ENCODE measurements around the gene CKS2. TPM values are rescaled to one million over a fixed set of nuclear protein-coding genes. Genes with fewer than 3 reads are reported as not detected.

The CKS2 gene
- total RNA-seq, 2 donors from 2014 or later = 2.9 to 4.3 TPM

DNA sequence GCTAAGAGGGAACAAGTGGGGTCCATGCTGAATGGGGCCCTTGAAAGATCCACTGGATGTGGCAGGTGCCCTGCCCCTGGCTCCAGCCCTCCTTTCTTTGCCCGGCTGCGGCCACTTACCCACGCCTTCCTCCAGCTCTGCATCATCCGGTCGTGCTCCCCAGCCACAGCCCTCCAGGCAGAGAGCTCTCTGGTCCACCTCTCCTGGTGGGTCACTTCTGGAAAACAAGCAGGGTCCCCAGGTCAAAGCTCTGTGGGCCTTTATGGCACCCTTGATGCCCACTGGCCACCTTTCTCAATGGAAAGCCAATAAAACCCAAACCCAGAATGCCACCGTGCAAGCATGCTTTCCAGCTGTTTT lies 52.3 kb downstream of the CKS2 start:
- Histone ChIP-seq H3K4me1 (no peaks in the 10 kb centered on the region), H3K27ac (no peak overlapping the region), H3K36me3 (replicated peaks in 1 of 2; ENCODE audit: insufficient read depth in 1 of 2, low read depth in 2 of 2) (peaks cover 0 to 19% of the 10 kb centered on the region in 2 donors), H3K9me3 (no peaks in the 10 kb centered on the region), H3K4me3 (no peak overlapping the region), H3K27me3 (no peaks in the 10 kb centered on the region)
- DNase-seq (no peak), ATAC-seq (no peak)
- TF ChIP-seq, protein P1, sequence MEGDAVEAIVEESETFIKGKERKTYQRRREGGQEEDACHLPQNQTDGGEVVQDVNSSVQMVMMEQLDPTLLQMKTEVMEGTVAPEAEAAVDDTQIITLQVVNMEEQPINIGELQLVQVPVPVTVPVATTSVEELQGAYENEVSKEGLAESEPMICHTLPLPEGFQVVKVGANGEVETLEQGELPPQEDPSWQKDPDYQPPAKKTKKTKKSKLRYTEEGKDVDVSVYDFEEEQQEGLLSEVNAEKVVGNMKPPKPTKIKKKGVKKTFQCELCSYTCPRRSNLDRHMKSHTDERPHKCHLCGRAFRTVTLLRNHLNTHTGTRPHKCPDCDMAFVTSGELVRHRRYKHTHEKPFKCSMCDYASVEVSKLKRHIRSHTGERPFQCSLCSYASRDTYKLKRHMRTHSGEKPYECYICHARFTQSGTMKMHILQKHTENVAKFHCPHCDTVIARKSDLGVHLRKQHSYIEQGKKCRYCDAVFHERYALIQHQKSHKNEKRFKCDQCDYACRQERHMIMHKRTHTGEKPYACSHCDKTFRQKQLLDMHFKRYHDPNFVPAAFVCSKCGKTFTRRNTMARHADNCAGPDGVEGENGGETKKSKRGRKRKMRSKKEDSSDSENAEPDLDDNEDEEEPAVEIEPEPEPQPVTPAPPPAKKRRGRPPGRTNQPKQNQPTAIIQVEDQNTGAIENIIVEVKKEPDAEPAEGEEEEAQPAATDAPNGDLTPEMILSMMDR (IDR thresholded peaks at IDR 0.05) = no peak
- no peak for TF ChIP-seq POLR2A (IDR thresholded peaks at IDR 0.05)
- 87 to 89% methylated on average over 6 of the region's 6 CpGs for WGBS, 2 donors
- intact Hi-C loops (cut with DNase I) = no loop called here

DNA sequence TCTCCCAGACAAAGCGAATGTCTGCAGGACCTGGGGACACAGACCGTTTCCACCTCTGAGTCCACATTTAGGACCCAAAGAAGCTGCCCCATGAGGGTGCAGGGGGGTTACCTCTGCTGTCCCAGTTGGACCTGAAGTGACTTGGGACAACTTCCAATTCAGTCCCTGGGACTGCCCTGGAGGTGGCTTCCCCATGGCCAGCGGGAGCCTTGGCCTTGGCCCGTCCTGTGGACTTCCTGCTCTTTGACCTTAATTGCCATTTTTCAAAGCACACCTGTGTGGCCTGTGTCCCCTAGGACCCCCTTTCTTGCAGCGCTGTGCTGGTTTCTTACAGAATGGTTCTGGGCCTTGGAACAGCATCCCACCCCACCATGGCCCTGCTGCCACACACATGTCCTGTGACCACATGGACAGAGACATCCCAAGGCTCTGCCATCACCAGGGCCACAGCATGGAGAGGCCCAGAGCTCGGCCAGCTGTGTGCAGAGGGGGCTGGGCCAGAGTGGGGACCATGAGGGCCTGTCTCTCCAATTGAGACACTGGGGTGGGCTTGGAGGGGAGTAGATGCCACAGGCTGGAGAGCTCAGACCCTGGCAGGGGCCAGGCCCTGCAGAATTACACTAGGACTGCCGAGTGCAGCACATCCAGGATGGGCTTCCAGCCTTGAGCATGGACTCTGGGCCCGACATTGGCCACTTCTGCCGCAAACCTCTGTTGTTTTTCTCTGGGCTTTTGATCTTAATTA lies 53.1 kb downstream of the CKS2 start:
- Histone ChIP-seq H3K27me3 (no peaks in the 10 kb centered on the region), H3K36me3 (replicated peaks in 1 of 2; ENCODE audit: insufficient read depth in 1 of 2, low read depth in 2 of 2) (peaks cover 0 to 16% of the 10 kb centered on the region in 2 donors), H3K4me3 (no peak overlapping the region), H3K4me1 (no peaks in the 10 kb centered on the region), H3K9me3 (no peaks in the 10 kb centered on the region), H3K27ac (no peak overlapping the region)
- no peak for DNase-seq
- intact Hi-C loops (cut with DNase I) = no loop called here
- WGBS, 2 donors = 89 to 94% methylated on average over 7 to 9 of the region's 9 CpGs
- no peak for ATAC-seq
- no peak for TF ChIP-seq POLR2A (IDR thresholded peaks at IDR 0.05)
- TF ChIP-seq, protein P1 (IDR thresholded peaks at IDR 0.05) = no peak

DNA sequence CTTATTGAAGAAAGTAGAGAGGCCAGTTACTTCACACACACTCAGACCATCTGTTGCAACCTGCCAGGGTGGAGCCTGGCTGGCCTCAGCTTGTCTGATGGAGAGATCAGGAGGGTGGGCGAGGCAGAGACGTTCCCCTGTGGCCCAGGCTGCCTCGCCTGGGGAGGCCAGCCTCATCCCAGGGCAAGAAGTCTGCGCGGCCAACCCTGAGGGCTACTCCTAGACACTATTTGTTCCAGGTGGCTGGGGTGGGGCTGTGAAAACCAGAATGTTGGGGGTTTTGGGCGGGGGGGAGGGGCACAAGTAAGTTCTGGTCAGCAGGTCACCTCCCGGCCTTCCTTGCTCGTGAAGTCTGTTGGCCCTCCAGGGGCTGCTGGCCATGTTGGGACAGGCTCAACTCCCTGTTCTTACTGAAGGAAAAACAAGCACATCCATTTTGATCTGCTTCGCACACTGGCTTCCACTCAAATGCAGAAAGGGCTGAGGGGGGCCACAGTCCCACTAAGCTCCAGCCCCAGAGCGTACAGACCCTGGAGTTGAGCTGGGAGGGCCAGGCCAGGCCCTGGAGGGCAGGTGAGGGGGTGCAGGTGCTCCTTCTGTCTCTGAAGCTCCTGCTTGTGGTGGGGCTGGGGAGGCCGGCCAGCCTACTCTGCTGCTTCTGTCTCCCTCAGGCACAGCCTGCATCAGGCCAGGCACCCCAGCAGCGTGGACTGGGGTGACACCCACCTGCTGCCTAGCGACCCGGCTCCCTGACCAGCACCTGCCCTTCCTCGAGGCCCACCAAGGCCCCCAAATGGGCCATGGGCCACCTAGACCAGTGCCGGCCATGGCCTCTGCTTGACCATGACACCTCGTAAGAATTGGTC lies 53.9 kb downstream of the CKS2 start:
- DNase-seq = no peak

DNA sequence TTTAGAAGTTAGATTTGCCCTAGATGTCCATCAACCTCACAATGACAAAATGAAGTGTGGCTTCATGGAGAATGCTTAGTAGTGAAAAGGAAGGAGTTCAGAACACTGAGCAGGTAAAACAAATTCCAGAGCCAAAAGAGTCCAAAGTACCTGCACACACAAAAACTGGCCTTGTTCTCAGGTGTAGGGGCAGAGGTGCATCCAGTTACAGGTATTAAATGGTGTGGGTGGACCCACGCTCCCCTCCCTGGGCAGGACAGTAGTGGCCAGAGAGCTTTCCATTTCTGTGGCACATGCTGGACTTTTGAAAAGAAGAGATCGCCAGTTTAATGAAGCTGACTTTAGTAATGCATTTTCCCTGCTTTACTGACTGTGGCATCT lies 54.5 kb downstream of the CKS2 start:
- Histone ChIP-seq H3K27me3 (no peaks in the 10 kb centered on the region), H3K4me3 (no peak overlapping the region), H3K9me3 (no peaks in the 10 kb centered on the region), H3K27ac (no peak overlapping the region), H3K4me1 (no peaks in the 10 kb centered on the region), H3K36me3 (replicated peaks in 1 of 2; ENCODE audit: insufficient read depth in 1 of 2, low read depth in 2 of 2) (peaks cover 0 to 11% of the 10 kb centered on the region in 2 donors)
- intact Hi-C loops (cut with DNase I) = no loop called here
- 88 to 90% methylated on average over 2 of the region's 2 CpGs for WGBS, 2 donors
- DNase-seq = no peak
- ATAC-seq = no peak
- no peak for TF ChIP-seq POLR2A (IDR thresholded peaks at IDR 0.05)
- TF ChIP-seq, protein P1 (IDR thresholded peaks at IDR 0.05) = no peak

More for the DNA sequence above, 53.9 kb downstream of the CKS2 start:
- ATAC-seq = no peak
- Histone ChIP-seq H3K27me3 (no peaks in the 10 kb centered on the region), H3K9me3 (no peaks in the 10 kb centered on the region), H3K4me1 (no peaks in the 10 kb centered on the region), H3K4me3 (no peak overlapping the region), H3K36me3 (replicated peaks in 1 of 2; ENCODE audit: insufficient read depth in 1 of 2, low read depth in 2 of 2) (peaks cover 0 to 15% of the 10 kb centered on the region in 2 donors), H3K27ac (no peak overlapping the region)
- intact Hi-C loops (cut with DNase I) = no loop called here
- no peak for TF ChIP-seq POLR2A (IDR thresholded peaks at IDR 0.05)
- TF ChIP-seq, protein P1 (IDR thresholded peaks at IDR 0.05) = no peak
- 90 to 96% methylated on average over 11 to 17 of the region's 17 CpGs for WGBS, 2 donors

Small RNA genes within 50 kb of the gene (microRNA-seq; reads per million reads assigned to microRNA genes)
- gene MIR3153 (ENCODE audit: borderline number of aligned reads in 2 of 2, borderline replicate concordance in 2 of 2) = 0 reads per million in 2 donors

Small RNA genes within 50 kb of the gene (small RNA-seq; reads per million reads assigned to genes)
- not detected for gene MIR3153

Other genes with a start within 250 kb of the CKS2 start
- 1 to 10 TPM; 5.7 to 6.9 TPM for gene SHC3, start 132.4 kb upstream of the CKS2 start, total RNA-seq
- gene SECISBP2, start 7.3 kb downstream of the CKS2 start, total RNA-seq = 10 to 100 TPM; 54.7 to 65.6 TPM
- gene SEMA4D, start 186.9 kb downstream of the CKS2 start, total RNA-seq = 10 to 100 TPM; 15.6 to 18.1 TPM